Effector memory CD8-positive, alpha-beta T cell (primary cell): Measurements from ENCODE around the gene IRS2.
A peak's percentile ranks its signal among the peaks of the same experiment; 100 is the strongest.

Experiments used
- ATAC-seq: fragments of 150-1000 bp; cut with Tn5 transposase; replicated peaks from 2 replicates; pipeline ENCODE4 v1.10.0; 2021; ENCODE audit warnings: mild to moderate bottlenecking, moderate library complexity
- DNase-seq, 3 experiments: peaks; one replicate each; pipeline ENCODE4 v3.0.0; 2021
- H3K27ac Mint-ChIP-seq, 2 donors: one replicate each; pipeline ENCODE4 v1.8.0; 2022; ENCODE audit warnings: mild to moderate bottlenecking in 2 of 2, mixed read lengths in 2 of 2, moderate library complexity in 2 of 2
- H3K27me3 Mint-ChIP-seq, 2 donors: one replicate each; pipeline ENCODE4 v1.8.0; 2022; ENCODE audit warnings: mixed read lengths in 2 of 2
- H3K36me3 Mint-ChIP-seq: one replicate; pipeline ENCODE4 v1.8.0; 2022; ENCODE audit warnings: mild to moderate bottlenecking, moderate library complexity, mixed read lengths; ENCODE audit not compliant: insufficient read depth
- H3K4me1 Mint-ChIP-seq, 2 donors: one replicate each; pipeline ENCODE4 v1.8.0; 2022; ENCODE audit warnings: low read depth in 2 of 2, mixed read lengths in 2 of 2
- H3K4me3 Mint-ChIP-seq, 2 donors: one replicate each; pipeline ENCODE4 v1.8.0; 2022; ENCODE audit warnings: mild to moderate bottlenecking in 2 of 2, mixed read lengths in 2 of 2, moderate library complexity in 2 of 2
- H3K9me3 Mint-ChIP-seq, 2 donors: one replicate each; pipeline ENCODE4 v1.8.0; 2022; ENCODE audit warnings: mixed read lengths in 2 of 2

IRS2 gene

GRCh38 chr13:109790086-109790485 lies 3.7 kb upstream of the IRS2 start:
- H3K4me1 Mint-ChIP-seq = peaks cover 0 to 4% of the 10 kb centered on the region in 2 donors
- peaks cover 0 to 8% of the 10 kb centered on the region in 2 donors for H3K27me3 Mint-ChIP-seq
- no peaks in the 10 kb centered on the region for H3K9me3 Mint-ChIP-seq
- H3K27ac Mint-ChIP-seq = no peak overlapping the region
- peaks cover 7% of the 10 kb centered on the region for H3K36me3 Mint-ChIP-seq
- no peak overlapping the region for H3K4me3 Mint-ChIP-seq
- no peak for DNase-seq
- no peak for ATAC-seq

GRCh38 chr13:109789262-109789661 lies 2.9 kb upstream of the IRS2 start:
- no peak for DNase-seq
- Mint-ChIP-seq H3K36me3 (peaks cover 10% of the 10 kb centered on the region), H3K27me3 (peaks cover 0 to 8% of the 10 kb centered on the region in 2 donors), H3K9me3 (no peaks in the 10 kb centered on the region), H3K27ac (no peak overlapping the region), H3K4me1 (peaks cover 0 to 3% of the 10 kb centered on the region in 2 donors), H3K4me3 (peak overlapping the region in 1 of 2 donors; percentile 5)
- no peak for ATAC-seq

- H3K4me3 Mint-ChIP-seq = no peak overlapping the region
- peaks cover 0 to 3% of the 10 kb centered on the region in 2 donors for H3K4me1 Mint-ChIP-seq
- ATAC-seq (no peak), DNase-seq (no peak)
- no peaks in the 10 kb centered on the region for H3K9me3 Mint-ChIP-seq
- H3K36me3 Mint-ChIP-seq = peaks cover 17% of the 10 kb centered on the region
- H3K27ac Mint-ChIP-seq = no peak overlapping the region
- H3K27me3 Mint-ChIP-seq = peaks cover 0 to 8% of the 10 kb centered on the region in 2 donors
Measured at GRCh38 chr13:109788372-109789111, 2.2 kb upstream of the IRS2 start.

- Mint-ChIP-seq H3K9me3 (peaks cover 0 to 1% of the 10 kb centered on the region in 2 donors), H3K36me3 (peaks cover 22% of the 10 kb centered on the region), H3K4me1 (peaks cover 0 to 3% of the 10 kb centered on the region in 2 donors), H3K4me3 (peak overlapping the region; percentile 56 to 69), H3K27ac (no peak overlapping the region), H3K27me3 (peaks cover 0 to 8% of the 10 kb centered on the region in 2 donors)
- ATAC-seq = no peak
- DNase-seq = no peak
Measured at GRCh38 chr13:109787135-109787954, 962 bp upstream of the IRS2 start.

- peaks cover 0 to 4% of the 10 kb centered on the region in 2 donors for H3K4me1 Mint-ChIP-seq
- H3K36me3 Mint-ChIP-seq = peaks cover 35% of the 10 kb centered on the region
- peak overlapping the region in 1 of 2 donors; percentile 58 for H3K4me3 Mint-ChIP-seq
- H3K27ac Mint-ChIP-seq = no peak overlapping the region
- H3K9me3 Mint-ChIP-seq = peaks cover 0 to 1% of the 10 kb centered on the region in 2 donors
- peaks cover 0 to 8% of the 10 kb centered on the region in 2 donors for H3K27me3 Mint-ChIP-seq
- ATAC-seq = peak; percentile 24
- peak in 2 of 3 experiments; percentile 39 to 44 for DNase-seq
Measured at GRCh38 chr13:109785892-109786450, 412 bp downstream of the IRS2 start.

- DNase-seq (no peak), ATAC-seq (no peak)
- H3K36me3 Mint-ChIP-seq = peaks cover 41% of the 10 kb centered on the region
- H3K4me1 Mint-ChIP-seq = peaks cover 0 to 8% of the 10 kb centered on the region in 2 donors
- peaks cover 0 to 8% of the 10 kb centered on the region in 2 donors for H3K27me3 Mint-ChIP-seq
- H3K27ac Mint-ChIP-seq = no peak overlapping the region
- H3K4me3 Mint-ChIP-seq = peak overlapping the region in 1 of 2 donors; percentile 58
- H3K9me3 Mint-ChIP-seq = peaks cover 0 to 1% of the 10 kb centered on the region in 2 donors
Measured at GRCh38 chr13:109785141-109785891, 1.1 kb downstream of the IRS2 start.

GRCh38 chr13:109784590-109785140 lies 1.7 kb downstream of the IRS2 start:
- Mint-ChIP-seq H3K36me3 (peaks cover 41% of the 10 kb centered on the region), H3K9me3 (peaks cover 0 to 1% of the 10 kb centered on the region in 2 donors), H3K27me3 (peaks cover 0 to 8% of the 10 kb centered on the region in 2 donors), H3K27ac (no peak overlapping the region), H3K4me1 (peaks cover 0 to 14% of the 10 kb centered on the region in 2 donors), H3K4me3 (peak overlapping the region in 1 of 2 donors; percentile 58)
- DNase-seq (peak in 2 of 3 experiments; percentile 41 to 54), ATAC-seq (peak; percentile 17)

GRCh38 chr13:109783815-109784589 lies 2.4 kb downstream of the IRS2 start:
- ATAC-seq (no peak), DNase-seq (no peak)
- H3K4me1 Mint-ChIP-seq = peaks cover 5 to 20% of the 10 kb centered on the region in 2 donors
- H3K36me3 Mint-ChIP-seq = peaks cover 44% of the 10 kb centered on the region
- H3K9me3 Mint-ChIP-seq = peaks cover 0 to 3% of the 10 kb centered on the region in 2 donors
- peak overlapping the region in 1 of 2 donors; percentile 29 for H3K4me3 Mint-ChIP-seq
- peaks cover 0 to 8% of the 10 kb centered on the region in 2 donors for H3K27me3 Mint-ChIP-seq
- H3K27ac Mint-ChIP-seq = no peak overlapping the region

GRCh38 chr13:109783447-109783814 lies 3.0 kb downstream of the IRS2 start:
- Mint-ChIP-seq H3K36me3 (peaks cover 45% of the 10 kb centered on the region), H3K4me3 (no peak overlapping the region), H3K4me1 (peaks cover 6 to 19% of the 10 kb centered on the region in 2 donors), H3K27ac (no peak overlapping the region), H3K9me3 (peaks cover 0 to 4% of the 10 kb centered on the region in 2 donors), H3K27me3 (peaks cover 0 to 3% of the 10 kb centered on the region in 2 donors)
- ATAC-seq (no peak), DNase-seq (no peak)

GRCh38 chr13:109782823-109783431 lies 3.5 kb downstream of the IRS2 start:
- Mint-ChIP-seq H3K9me3 (peaks cover 0 to 4% of the 10 kb centered on the region in 2 donors), H3K36me3 (peaks cover 45% of the 10 kb centered on the region), H3K4me3 (peak overlapping the region in 1 of 2 donors; percentile 60), H3K4me1 (peaks cover 6 to 19% of the 10 kb centered on the region in 2 donors), H3K27me3 (no peaks in the 10 kb centered on the region), H3K27ac (no peak overlapping the region)
- ATAC-seq = no peak
- no peak for DNase-seq

GRCh38 chr13:109782066-109782822 lies 4.1 kb downstream of the IRS2 start:
- Mint-ChIP-seq H3K4me3 (peak overlapping the region in 1 of 2 donors; percentile 60), H3K4me1 (peaks cover 6 to 19% of the 10 kb centered on the region in 2 donors), H3K27ac (peak overlapping the region in 1 of 2 donors; percentile 62), H3K36me3 (peaks cover 44% of the 10 kb centered on the region), H3K9me3 (peaks cover 0 to 4% of the 10 kb centered on the region in 2 donors), H3K27me3 (no peaks in the 10 kb centered on the region)
- ATAC-seq (no peak), DNase-seq (no peak)
